Nephron progenitor cell (in vitro differentiated cells): ENCODE measurements around the gene WDR4.
A peak's percentile ranks its signal among the peaks of the same experiment; 100 is the strongest.
"Not testable (repeated sequence)": the region's sequence is repeated elsewhere in the genome, so short reads cannot be mapped to it uniquely, and the experiment has no call there.

Experiments
- DNase-seq: peaks from one replicate; pipeline ENCODE4 v3.0.0; 2021
- H3K27ac Mint-ChIP-seq: 2 replicates; pipeline ENCODE4 v1.8.0; 2021; ENCODE audit warnings: mild to moderate bottlenecking, moderate library complexity, mixed read lengths
- H3K27me3 Mint-ChIP-seq: 2 replicates; pipeline ENCODE4 v1.8.0; 2021; ENCODE audit warnings: mild to moderate bottlenecking, low read depth, mixed read lengths; ENCODE audit not compliant: poor library complexity
- H3K36me3 Mint-ChIP-seq: 2 replicates; pipeline ENCODE4 v1.8.0; 2021; ENCODE audit warnings: low read depth, mixed read lengths
- H3K4me1 Mint-ChIP-seq: 2 replicates; pipeline ENCODE4 v1.8.0; 2021; ENCODE audit warnings: mixed read lengths
- H3K4me3 Mint-ChIP-seq: 2 replicates; pipeline ENCODE4 v1.8.0; 2021; ENCODE audit warnings: mild to moderate bottlenecking, moderate library complexity, mixed read lengths
- H3K9me3 Mint-ChIP-seq: 2 replicates; pipeline ENCODE4 v1.8.0; 2021; ENCODE audit warnings: mild to moderate bottlenecking, moderate library complexity, mixed read lengths
- TF ChIP-seq, protein P1 (sequence below): fragments of 200-600 bp; sonication (generic); IDR thresholded peaks from 2 replicates; pipeline ENCODE4 v1.5.0; 2021; ENCODE audit warnings: antibody characterized with exemption

WDR4 gene

DNA sequence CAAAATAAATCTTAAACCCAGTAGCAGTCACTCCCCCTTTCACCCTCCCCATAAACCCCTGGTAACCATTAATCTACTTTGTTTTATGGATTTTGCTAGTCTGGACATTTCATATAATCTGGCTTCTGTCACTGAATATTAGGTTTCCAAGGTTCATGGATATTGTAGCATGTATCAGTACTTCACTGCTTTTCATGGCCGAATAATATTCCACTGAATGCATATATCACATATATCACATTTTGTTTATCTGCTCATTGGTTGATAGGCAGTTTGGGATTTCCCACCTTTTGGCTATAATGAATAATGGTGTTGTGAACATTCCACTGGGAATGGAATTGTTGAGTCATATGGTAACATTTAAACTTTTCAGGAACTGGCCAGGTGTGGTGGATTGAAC is 4.6 kb upstream of the WDR4 start:
- H3K9me3 Mint-ChIP-seq, result peaks cover 6% of the 10 kb centered on the region
- H3K4me3 Mint-ChIP-seq, result no peak overlapping the region
- peaks cover 21% of the 10 kb centered on the region for H3K4me1 Mint-ChIP-seq
- no peaks in the 10 kb centered on the region for H3K27me3 Mint-ChIP-seq
- no peak overlapping the region for H3K27ac Mint-ChIP-seq
- TF ChIP-seq, protein P1, sequence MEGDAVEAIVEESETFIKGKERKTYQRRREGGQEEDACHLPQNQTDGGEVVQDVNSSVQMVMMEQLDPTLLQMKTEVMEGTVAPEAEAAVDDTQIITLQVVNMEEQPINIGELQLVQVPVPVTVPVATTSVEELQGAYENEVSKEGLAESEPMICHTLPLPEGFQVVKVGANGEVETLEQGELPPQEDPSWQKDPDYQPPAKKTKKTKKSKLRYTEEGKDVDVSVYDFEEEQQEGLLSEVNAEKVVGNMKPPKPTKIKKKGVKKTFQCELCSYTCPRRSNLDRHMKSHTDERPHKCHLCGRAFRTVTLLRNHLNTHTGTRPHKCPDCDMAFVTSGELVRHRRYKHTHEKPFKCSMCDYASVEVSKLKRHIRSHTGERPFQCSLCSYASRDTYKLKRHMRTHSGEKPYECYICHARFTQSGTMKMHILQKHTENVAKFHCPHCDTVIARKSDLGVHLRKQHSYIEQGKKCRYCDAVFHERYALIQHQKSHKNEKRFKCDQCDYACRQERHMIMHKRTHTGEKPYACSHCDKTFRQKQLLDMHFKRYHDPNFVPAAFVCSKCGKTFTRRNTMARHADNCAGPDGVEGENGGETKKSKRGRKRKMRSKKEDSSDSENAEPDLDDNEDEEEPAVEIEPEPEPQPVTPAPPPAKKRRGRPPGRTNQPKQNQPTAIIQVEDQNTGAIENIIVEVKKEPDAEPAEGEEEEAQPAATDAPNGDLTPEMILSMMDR, result no peak
- DNase-seq, result no peak
- H3K36me3 Mint-ChIP-seq, result peaks cover 23% of the 10 kb centered on the region

DNA sequence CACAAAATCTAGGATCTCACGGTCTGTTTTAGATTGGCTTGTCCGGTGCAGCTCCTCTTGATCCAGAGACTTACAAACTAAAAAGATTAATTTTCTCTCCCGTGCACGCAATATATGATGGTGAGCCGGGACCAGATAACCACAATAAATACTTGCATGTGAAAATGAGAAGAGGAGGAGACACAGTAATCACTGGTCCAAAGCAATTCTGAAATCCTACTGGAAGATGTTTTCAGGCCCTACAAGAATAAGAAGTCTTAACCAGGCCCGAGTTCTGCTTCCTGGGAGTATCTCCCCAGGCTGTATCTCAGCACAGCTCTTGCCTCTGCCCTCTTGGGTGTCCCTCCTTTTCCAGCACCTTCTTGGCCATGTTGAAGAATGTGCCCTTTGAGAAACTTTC is 1.0 kb upstream of the WDR4 start:
- no peaks in the 10 kb centered on the region for H3K27me3 Mint-ChIP-seq
- H3K36me3 Mint-ChIP-seq, result peaks cover 33% of the 10 kb centered on the region
- peaks cover 36% of the 10 kb centered on the region for H3K4me1 Mint-ChIP-seq
- DNase-seq, result no peak
- H3K4me3 Mint-ChIP-seq, result peak overlapping the region; percentile 99
- TF ChIP-seq, protein P1, result no peak
- peak overlapping the region; percentile 99 for H3K27ac Mint-ChIP-seq
- peaks cover 6% of the 10 kb centered on the region for H3K9me3 Mint-ChIP-seq

DNA sequence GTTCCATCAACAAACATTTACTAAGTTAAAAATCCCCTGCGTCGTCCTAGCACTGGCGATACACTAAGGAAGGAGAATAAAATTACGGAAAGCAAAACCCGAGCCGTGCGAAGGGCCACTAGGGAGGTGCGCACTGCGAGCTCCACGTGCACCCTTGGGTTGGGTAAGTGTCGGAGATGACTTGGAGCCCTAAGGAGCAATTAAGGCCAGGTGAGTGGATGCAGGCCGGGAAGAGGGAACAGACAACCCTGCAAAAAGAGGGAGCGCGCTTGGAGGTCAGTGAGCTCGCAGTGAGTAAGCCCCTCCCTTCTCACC is 704 bp downstream of the WDR4 start:
- Mint-ChIP-seq H3K27ac (peak overlapping the region; percentile 94), H3K9me3 (peaks cover 6% of the 10 kb centered on the region), H3K4me1 (peaks cover 36% of the 10 kb centered on the region), H3K27me3 (no peaks in the 10 kb centered on the region), H3K4me3 (peak overlapping the region; percentile 99), H3K36me3 (peaks cover 32% of the 10 kb centered on the region)
- TF ChIP-seq, protein P1, result no peak
- DNase-seq, result no peak

- not testable (repeated sequence) for H3K9me3 Mint-ChIP-seq, DNase-seq, H3K27me3 Mint-ChIP-seq, H3K4me3 Mint-ChIP-seq, H3K27ac Mint-ChIP-seq
- Mint-ChIP-seq H3K4me1 (peaks cover 29% of the 10 kb centered on the region), H3K36me3 (peaks cover 40% of the 10 kb centered on the region)
Observed at GRCh38 chr21:42875811-42876210, 3.5 kb downstream of the WDR4 start.

DNA sequence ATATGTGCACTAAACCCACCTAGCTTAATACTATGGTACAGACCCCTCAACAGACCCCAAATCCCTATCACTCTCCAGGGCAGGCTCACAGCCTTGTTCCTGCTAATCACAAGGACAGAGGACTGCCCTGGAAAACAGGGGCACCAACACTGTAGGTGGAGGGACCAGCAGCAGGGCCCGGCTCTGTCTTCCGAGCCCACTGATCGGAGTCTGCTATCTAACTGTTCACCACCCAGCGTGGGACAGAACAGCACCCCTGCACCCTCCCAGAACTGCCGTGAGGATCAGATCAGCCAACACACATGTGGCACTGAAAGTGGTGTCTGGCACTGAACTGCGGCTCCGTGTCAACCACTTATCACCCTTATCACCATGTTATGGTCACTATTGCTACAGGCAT is 6.2 kb downstream of the WDR4 start:
- Mint-ChIP-seq H3K4me1 (peaks cover 8% of the 10 kb centered on the region), H3K36me3 (peaks cover 55% of the 10 kb centered on the region), H3K9me3 (no peaks in the 10 kb centered on the region), H3K27me3 (no peaks in the 10 kb centered on the region), H3K4me3 (no peak overlapping the region), H3K27ac (no peak overlapping the region)
- TF ChIP-seq, protein P1, result no peak
- no peak for DNase-seq

GRCh38 chr21:42868196-42868595 is 11.1 kb downstream of the WDR4 start:
- no peak for DNase-seq
- TF ChIP-seq, protein P1, result no peak
- H3K36me3 Mint-ChIP-seq, result peaks cover 59% of the 10 kb centered on the region
- no peak overlapping the region for H3K4me3 Mint-ChIP-seq
- H3K4me1 Mint-ChIP-seq, result peaks cover 6% of the 10 kb centered on the region
- no peaks in the 10 kb centered on the region for H3K27me3 Mint-ChIP-seq
- H3K9me3 Mint-ChIP-seq, result no peaks in the 10 kb centered on the region
- H3K27ac Mint-ChIP-seq, result no peak overlapping the region
